ENCODE data around the gene MAP3K5.

MAP3K5 gene

GRCh38 chr6:136563386-136564152 lies 228.7 kb downstream of the MAP3K5 start:
- no peak for DNase-seq

GRCh38 chr6:136562211-136562610 lies 230.1 kb downstream of the MAP3K5 start:
- no peak for DNase-seq

- DNase-seq, result no peak
Observed at GRCh38 chr6:136553166-136553787, 239.0 kb downstream of the MAP3K5 start.

GRCh38 chr6:136552054-136552453 lies 240.2 kb downstream of the MAP3K5 start:
- DNase-seq, result no peak

- no peak for DNase-seq
Observed at GRCh38 chr6:136551103-136551502, 241.2 kb downstream of the MAP3K5 start.

- peak; percentile 12 for DNase-seq
Observed at GRCh38 chr6:136550330-136551071, 241.8 kb downstream of the MAP3K5 start, which contains the start of gene MAP7. Gene MAP7, minus strand, starts transcription at chr6:136550422. Its CDS starts 14 bp downstream, at chr6:136550408.

GRCh38 chr6:136550045-136550329 lies 242.3 kb downstream of the MAP3K5 start:
- no peak for DNase-seq

GRCh38 chr6:136549300-136550044 lies 242.8 kb downstream of the MAP3K5 start:
- no peak for DNase-seq

GRCh38 chr6:136548582-136549299 lies 243.5 kb downstream of the MAP3K5 start:
- DNase-seq, result no peak

GRCh38 chr6:136547871-136548270 lies 244.4 kb downstream of the MAP3K5 start:
- DNase-seq, result no peak

- DNase-seq, result peak; percentile 27
Observed at GRCh38 chr6:136547336-136547735, 244.9 kb downstream of the MAP3K5 start.

- no peak for DNase-seq
Observed at GRCh38 chr6:136546331-136546730, 245.9 kb downstream of the MAP3K5 start.

- no peak for DNase-seq
Observed at GRCh38 chr6:136544326-136544725, 248.0 kb downstream of the MAP3K5 start.

- DNase-seq, result no peak
Observed at GRCh38 chr6:136541395-136541794, 250.9 kb downstream of the MAP3K5 start.

GRCh38 chr6:136539967-136540652 lies 252.2 kb downstream of the MAP3K5 start:
- no peak for DNase-seq

GRCh38 chr6:136538836-136539235 lies 253.4 kb downstream of the MAP3K5 start:
- DNase-seq, result no peak

GRCh38 chr6:136535880-136536650 lies 256.2 kb downstream of the MAP3K5 start:
- DNase-seq, result no peak

- DNase-seq, result no peak
Observed at GRCh38 chr6:136535017-136535765, 257.1 kb downstream of the MAP3K5 start.

- no peak for DNase-seq
Observed at GRCh38 chr6:136534268-136534667, 258.0 kb downstream of the MAP3K5 start.

- DNase-seq, result no peak
Observed at GRCh38 chr6:136533487-136533886, 258.8 kb downstream of the MAP3K5 start.

Data from fibroblast of skin of right biceps (primary cell).